Measurements from ENCODE around the gene DLL4.
A peak's percentile ranks its signal among the peaks of the same experiment; 100 is the strongest.

Gene DLL4

DNA sequence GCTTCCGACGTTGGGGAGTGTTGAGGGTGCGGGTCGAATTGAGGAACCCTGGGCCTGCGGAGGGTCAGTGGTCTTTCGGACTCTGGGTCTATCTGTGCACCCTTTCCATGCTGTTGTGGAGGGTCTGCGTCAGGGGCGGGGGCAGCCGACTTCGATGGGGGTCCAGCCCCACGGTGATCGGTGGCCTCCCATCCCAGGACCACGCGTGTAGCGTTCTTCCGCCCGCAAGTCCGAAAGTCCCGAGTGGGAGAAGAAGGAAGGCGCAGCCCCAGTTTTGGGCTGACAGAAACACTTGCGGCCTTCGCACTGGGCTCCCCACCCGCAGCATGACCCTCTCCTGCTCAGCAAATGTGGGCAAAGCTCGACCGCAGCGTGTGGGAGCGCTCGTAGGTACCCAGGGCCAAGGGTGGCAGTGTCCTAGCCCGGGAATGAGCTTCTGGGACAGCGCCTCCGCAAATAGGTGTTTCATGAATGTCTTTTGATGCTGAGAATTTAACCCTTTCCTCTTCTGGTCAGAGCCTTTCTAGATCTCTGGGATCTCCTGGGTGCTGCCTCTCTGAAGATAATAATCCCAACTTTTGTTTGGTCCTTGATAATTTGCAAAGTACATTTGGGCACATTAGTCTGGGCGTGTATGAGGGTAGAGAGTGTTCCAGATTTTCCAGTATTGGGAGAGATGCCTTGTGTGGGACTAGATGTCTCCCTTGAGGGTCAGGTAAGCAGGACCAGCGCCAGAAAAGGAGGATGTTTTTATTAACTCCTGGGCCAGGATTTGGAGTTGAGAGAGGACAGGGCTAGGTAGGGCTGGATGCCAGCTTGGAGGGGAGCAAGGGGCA lies 2.3 kb upstream of the DLL4 start:
- DNase-seq (ENCODE audit: low read depth, low spot score), result no peak

DNA sequence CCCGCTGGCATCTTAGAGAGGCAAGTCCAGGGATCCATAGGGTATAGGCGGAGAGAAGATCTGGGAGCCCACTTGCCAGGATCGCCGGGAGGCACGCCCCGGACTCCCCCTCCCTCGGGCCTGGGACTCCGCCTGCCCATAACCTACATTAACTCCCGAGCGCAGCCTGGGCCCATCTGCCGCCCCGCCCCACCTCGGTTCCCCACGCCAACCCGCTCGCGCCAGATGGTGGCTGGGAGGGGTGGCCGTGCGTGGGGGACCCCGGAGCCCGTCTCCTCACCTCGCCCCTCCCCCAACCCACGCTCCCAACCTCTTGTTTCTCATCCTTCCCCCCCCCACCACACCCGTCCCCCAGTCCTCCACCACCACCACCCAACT lies 1.7 kb upstream of the DLL4 start:
- no peak for DNase-seq (ENCODE audit: low read depth, low spot score)

DNA sequence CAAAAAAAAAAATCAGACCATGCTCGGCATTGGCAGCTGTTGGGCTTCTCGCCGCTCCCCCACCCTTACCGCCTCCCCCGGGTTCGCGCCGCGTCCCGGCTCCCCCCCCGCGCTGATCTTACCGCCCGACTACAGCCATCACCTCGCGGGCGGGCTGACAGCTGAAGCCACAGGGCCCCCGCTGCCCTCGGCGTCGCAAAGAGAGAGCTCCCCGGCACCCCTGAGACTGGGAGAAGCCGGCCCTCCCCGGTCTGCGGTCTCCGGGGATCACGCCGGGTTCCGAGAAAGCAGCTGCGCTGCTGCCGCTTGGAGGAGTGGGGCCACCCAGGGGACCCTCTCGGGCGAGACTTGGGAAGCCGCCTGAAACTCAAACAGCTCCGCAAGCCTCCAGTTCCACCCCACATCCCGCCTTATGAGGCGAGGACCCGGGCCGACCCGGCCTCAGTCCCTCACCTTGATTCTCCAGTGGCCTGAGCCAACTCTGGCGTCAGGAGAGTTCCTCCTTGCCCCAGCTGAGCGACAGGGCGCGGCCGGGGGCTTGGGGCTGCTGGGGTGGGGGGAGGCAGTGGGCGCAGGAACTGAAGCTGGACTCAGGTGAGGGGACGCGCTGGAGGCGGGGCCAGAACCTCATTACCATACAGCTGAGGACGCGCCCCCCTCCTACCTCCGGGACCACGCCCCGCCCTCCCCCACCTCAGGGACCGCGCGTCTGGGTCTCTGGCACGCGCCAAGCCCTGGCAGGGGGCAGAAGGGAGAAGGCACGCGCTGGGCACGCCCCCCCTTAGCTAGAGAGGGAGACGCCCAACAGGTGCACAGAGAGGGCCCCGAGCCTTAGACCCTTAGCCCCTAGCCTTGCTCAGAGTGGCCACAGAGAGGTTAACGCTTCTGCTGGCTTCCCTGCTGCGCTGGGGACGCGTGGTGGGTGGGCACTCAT lies 1.0 kb upstream of the DLL4 start:
- no peak for DNase-seq (ENCODE audit: low read depth, low spot score)

DNA sequence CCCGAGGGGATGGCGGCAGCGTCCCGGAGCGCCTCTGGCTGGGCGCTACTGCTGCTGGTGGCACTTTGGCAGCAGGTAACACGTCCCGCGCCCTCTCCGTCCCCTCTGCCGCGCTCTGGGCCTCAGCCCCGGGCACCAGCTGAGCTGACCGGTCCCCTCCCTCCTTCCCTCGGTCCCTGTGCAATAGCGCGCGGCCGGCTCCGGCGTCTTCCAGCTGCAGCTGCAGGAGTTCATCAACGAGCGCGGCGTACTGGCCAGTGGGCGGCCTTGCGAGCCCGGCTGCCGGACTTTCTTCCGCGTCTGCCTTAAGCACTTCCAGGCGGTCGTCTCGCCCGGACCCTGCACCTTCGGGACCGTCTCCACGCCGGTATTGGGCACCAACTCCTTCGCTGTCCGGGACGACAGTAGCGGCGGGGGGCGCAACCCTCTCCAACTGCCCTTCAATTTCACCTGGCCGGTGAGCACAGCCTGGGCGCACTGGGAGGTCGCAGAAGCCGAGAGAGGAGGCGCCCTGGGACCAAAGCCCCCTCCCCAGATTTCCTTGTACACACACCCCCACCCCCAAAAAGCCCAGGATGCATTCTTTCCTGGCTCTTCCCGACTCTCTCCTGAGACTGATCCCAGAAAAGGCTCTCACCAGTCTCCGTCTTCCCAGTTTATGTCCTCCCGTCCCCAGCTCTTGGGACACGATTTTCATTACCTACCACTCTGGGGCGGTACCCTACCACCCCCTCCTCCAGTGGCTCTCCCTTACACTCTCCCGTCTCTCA lies 705 bp downstream of the DLL4 start:
- DNase-seq (ENCODE audit: low read depth, low spot score), result peak; percentile 67

DNA sequence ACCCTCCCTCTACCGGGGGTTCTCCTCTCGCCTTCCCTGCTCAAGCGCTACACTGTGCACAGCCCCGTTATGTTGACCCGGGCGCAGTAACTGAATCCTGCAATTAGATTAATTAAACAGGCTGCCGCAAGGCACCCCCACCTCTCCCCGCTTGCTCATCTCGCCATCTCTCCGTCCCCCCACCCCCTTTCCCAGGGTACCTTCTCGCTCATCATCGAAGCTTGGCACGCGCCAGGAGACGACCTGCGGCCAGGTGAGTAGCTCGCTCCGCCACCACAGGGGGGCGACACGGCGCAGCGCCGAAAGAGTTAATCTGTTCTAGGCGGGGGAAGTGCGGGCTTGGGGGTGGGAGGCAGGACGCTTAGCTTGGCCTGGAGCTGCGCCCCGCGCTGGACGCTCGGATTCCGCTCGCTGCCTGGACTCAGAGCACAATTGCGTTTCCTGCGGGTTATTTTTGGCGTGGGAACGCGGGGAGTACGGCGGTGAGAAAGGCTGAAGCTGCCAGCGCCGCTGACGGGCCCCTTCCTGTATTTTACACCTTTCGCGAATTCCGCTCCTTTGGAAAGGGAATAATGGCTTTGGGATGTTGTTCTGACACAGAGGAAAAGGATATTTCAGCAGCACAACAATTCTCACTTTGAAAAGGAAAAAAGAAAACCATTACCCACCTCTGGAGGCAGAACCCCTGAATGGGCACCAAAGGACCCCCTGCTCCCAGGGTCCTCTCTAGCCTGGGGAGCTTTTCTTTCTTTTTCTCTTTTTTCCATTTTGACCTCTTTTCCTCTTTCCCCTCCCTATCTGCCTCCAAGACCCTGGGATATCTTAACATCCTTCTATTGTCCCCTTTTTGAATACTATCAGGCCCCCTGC lies 1.5 kb downstream of the DLL4 start:
- peak; percentile 77 for DNase-seq (ENCODE audit: low read depth, low spot score)

DNA sequence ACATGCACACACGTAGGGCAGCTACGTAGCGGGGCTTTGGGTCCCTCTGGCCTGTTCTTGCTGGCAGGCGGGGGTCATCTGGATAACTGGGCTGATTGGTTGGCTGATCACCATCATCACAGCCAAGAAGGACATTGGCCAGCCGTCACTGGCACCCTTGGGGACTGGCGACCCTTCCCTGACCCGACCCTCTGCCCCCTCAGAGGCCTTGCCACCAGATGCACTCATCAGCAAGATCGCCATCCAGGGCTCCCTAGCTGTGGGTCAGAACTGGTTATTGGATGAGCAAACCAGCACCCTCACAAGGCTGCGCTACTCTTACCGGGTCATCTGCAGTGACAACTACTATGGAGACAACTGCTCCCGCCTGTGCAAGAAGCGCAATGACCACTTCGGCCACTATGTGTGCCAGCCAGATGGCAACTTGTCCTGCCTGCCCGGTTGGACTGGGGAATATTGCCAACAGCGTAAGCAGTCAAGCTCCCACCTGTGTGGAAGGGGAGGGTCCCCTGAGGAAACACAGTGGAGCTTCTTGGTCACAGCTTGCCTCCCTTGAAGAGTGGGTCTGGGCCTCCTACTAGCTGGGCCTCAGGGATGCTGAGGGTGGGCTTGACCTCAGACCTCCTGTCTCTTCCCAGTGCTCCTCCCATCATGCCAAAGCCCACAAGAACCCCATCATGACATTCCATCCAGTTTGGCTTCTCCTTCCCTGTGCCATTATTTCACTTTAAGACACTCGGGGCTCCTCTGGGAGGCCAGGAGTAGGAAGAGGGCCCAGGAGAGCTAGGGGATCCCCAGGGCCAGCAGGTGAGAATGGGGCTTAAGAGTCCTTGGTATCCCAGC lies 2.4 kb downstream of the DLL4 start:
- no peak for DNase-seq (ENCODE audit: low read depth, low spot score)

DNA sequence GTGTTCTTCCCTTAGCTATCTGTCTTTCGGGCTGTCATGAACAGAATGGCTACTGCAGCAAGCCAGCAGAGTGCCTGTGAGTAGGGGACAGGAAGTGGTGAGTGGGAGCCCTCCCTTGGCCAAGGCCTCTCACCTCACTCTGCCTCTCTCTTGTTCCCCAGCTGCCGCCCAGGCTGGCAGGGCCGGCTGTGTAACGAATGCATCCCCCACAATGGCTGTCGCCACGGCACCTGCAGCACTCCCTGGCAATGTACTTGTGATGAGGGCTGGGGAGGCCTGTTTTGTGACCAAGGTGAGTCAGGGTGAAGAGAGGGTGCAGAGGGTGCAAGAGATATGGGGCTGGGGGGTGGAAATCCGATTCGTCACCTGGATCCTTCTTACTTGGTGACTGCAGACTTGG lies 3.0 kb downstream of the DLL4 start:
- DNase-seq (ENCODE audit: low read depth, low spot score), result no peak

DNA sequence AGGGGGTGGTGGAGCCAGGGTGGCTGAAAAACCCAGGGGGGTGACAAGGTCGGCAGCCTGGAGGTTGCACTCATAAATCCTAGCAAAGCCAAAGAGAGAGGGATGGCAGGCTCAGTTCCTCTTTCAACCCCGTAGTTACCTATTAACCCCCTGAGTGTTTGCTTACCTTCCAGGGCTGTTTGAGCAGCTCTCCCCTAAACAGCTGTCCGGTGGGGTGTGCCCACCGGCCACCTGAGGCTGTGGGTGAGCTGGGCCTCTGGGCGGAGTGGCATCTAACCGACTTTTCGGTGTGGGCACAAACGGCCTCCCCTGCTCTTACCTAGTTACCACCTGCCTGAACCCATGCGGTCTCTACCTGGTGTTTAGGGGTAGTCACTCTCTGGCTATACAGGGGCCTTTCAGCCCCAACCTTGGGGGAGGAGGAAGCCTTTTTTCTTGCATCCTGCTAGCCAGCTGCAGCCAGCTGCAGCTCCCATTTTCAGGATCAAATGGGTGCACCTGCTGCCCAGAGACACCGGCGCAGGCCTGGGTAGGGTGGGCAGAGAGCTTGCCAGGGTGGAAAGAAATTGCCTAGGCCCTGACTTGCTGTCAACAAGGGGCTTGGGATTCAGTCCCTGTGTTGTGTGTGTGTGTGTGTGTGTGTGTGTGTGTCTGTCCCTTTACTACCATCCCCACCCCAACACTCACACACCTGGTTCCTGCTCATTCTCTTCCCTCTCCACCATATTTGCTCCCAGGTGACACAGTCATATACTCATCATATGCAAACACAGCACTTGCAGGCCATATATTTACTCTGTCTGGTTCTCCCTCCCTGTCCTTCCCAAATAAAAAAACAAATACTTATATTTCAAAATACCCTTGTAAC lies 3.7 kb downstream of the DLL4 start:
- DNase-seq (ENCODE audit: low read depth, low spot score), result no peak

DNA sequence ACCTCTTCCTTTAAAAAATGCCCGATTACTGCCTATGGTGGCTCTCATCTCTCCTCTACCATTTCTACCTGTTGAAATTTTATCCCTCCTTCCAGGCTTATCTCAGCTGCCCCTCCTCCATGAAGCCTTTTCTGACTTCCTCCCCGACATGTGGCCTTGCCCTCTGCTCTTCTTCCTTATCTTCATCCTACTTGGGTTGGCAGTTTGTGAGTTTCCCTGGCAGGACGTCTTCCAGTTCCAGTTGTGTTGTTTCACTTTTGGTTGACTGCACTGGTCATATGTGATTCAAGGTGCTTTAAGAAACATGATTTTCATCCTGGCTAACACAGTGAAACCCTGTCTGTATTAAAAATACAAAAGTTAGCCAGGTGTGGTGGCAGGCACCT lies 4.4 kb downstream of the DLL4 start:
- no peak for DNase-seq (ENCODE audit: low read depth, low spot score)

DNA sequence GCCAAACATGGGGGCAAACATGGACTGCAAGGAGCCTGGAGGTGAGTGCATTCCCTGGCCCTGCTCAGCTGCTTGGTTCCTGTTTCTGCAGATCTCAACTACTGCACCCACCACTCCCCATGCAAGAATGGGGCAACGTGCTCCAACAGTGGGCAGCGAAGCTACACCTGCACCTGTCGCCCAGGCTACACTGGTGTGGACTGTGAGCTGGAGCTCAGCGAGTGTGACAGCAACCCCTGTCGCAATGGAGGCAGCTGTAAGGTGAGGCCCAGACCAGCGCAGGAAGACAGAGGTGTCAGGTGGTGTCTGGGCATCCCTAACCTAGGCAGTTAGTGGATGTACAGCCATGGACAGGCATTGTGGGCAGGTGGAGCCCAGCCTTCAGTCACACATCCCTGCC lies 5.3 kb downstream of the DLL4 start:
- DNase-seq (ENCODE audit: low read depth, low spot score), result no peak

DNA sequence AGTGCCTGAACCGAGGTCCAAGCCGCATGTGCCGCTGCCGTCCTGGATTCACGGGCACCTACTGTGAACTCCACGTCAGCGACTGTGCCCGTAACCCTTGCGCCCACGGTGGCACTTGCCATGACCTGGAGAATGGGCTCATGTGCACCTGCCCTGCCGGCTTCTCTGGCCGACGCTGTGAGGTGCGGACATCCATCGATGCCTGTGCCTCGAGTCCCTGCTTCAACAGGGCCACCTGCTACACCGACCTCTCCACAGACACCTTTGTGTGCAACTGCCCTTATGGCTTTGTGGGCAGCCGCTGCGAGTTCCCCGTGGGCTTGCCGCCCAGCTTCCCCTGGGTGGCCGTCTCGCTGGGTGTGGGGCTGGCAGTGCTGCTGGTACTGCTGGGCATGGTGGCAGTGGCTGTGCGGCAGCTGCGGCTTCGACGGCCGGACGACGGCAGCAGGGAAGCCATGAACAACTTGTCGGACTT lies 7.1 kb downstream of the DLL4 start:
- DNase-seq (ENCODE audit: low read depth, low spot score), result no peak

DNA sequence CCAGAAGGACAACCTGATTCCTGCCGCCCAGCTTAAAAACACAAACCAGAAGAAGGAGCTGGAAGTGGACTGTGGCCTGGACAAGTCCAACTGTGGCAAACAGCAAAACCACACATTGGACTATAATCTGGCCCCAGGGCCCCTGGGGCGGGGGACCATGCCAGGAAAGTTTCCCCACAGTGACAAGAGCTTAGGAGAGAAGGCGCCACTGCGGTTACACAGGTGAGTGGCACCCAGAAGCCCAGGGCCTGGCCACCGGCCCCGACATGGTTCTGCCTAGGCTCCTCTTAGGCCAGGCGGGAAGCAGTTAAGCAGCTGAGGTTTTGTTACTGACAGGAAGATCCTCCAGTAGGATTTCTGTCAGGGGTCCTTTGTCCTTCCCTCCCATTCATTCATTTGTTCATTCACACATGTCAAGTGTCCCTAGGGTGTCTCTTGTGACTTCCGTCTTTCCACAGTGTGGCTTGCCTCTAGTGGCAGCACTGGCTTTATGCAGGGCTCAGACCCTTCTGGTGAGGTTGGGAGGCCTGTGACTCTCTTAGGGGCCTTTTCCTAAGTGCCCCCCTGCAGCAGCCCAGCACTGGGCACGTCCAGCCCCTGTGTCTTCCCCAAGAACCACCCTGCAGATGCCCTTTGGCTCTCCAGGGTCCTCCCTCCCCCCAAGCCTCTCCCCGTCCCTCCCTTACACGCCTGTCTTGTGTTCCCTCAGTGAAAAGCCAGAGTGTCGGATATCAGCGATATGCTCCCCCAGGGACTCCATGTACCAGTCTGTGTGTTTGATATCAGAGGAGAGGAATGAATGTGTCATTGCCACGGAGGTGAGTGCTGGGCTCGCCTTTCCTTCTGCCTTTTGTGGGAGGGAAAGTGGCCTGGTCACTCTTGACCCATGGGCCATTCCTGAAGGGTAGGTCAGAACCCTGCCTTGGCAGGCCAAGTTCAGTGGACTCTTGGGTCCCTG lies 7.8 kb downstream of the DLL4 start:
- peak; percentile 26 for DNase-seq (ENCODE audit: low read depth, low spot score)

DNA sequence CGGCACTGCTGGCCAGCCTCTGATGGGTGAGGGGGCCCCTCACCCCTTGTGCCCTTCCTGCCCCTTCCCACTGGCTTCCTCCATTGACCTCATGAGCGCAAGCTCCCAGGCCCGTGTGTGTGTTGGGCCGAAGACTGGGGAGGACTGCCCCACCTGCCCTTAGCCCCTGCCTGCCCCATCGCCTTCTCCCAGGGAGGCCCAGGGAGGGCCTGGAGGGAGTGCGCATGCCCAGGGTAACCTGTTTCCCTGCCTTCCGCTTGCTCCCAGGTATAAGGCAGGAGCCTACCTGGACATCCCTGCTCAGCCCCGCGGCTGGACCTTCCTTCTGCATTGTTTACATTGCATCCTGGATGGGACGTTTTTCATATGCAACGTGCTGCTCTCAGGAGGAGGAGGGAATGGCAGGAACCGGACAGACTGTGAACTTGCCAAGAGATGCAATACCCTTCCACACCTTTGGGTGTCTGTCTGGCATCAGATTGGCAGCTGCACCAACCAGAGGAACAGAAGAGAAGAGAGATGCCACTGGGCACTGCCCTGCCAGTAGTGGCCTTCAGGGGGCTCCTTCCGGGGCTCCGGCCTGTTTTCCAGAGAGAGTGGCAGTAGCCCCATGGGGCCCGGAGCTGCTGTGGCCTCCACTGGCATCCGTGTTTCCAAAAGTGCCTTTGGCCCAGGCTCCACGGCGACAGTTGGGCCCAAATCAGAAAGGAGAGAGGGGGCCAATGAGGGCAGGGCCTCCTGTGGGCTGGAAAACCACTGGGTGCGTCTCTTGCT lies 8.8 kb downstream of the DLL4 start:
- peak; percentile 22 for DNase-seq (ENCODE audit: low read depth, low spot score)

DNA sequence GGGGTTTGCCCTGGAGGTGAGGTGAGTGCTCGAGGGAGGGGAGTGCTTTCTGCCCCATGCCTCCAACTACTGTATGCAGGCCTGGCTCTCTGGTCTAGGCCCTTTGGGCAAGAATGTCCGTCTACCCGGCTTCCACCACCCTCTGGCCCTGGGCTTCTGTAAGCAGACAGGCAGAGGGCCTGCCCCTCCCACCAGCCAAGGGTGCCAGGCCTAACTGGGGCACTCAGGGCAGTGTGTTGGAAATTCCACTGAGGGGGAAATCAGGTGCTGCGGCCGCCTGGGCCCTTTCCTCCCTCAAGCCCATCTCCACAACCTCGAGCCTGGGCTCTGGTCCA lies 9.4 kb downstream of the DLL4 start:
- DNase-seq (ENCODE audit: low read depth, low spot score), result no peak

DNA sequence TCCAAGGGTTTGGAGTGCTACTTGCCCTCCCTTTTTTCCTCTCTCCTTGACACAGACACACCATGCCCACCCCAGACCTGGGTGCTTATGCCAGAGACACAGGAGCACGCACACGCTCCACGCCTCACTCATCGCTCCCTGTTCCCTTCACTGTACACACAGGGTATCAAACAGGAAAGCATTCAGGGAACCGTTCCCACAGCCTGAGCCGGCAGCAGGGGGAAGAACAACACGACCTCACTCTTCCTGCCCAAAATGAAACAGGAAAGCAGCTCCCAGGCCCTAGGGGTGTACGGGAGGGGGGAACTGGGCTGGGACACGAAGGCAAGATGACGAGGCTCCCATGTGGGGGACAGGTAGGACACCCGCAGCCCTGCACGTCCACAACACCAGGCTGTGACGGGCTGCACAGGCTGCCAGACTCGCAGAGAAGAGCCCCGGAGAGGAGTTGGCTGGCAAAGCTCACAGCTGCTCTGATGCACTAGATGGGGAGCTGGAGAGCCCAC lies 11.2 kb downstream of the DLL4 start:
- no peak for DNase-seq (ENCODE audit: low read depth, low spot score)

DNA sequence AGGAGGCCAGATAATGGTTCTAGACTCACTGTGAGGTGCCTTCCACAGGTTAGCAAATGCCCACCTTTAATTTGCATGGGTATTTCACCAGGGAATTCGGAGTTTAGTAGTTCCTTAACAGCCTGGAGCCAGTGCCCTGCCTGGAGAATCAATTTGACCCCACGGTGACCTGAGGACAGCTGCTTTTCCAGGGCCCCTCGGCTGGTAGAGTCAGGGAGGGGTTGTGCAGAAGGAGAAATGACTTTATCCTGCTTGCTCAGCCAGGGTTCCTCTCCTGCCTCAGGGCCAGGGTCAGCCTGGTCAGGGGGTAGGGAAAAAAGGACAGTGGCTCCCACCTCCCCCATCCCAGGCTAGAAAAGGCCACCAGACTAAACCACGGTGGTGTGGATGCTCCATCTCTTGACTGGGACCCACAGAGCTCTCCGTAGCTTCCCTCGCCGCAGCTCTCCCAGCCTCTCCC lies 12.0 kb downstream of the DLL4 start:
- no peak for DNase-seq (ENCODE audit: low read depth, low spot score)
